Mesenteric fat pad (tissue), 1 donor: Measurements from ENCODE around the gene ASB5. TPM values are rescaled to one million over a fixed set of nuclear protein-coding genes. Genes with fewer than 3 reads are reported as not detected.
"Not testable (repeated sequence)": the region's sequence is repeated elsewhere in the genome, so short reads cannot be mapped to it uniquely, and the experiment has no call there.

Experiments
- DNase-seq: peaks from one replicate; pipeline ENCODE4 v3.0.0-alpha.2; 2020; ENCODE audit warnings: low spot score
- long read RNA-seq: library from polyadenylated mRNA; unstranded; transcript quantifications from one replicate; pipeline ENCODE4 v2.0.0, GENCODE V29; 2020
- total RNA-seq: library from RNA; stranded (reverse); fragmentation: NEBNext Ultra II Directional; extraction: Animal tissue kit (Norgen Biotek cat#: 25700); gene quantifications from one replicate; pipeline ENCODE4 v1.2.1, GENCODE V29; 2021
- donor health status: DM: yes; HTN: yes; CAD: no.

The ASB5 gene, protein sequence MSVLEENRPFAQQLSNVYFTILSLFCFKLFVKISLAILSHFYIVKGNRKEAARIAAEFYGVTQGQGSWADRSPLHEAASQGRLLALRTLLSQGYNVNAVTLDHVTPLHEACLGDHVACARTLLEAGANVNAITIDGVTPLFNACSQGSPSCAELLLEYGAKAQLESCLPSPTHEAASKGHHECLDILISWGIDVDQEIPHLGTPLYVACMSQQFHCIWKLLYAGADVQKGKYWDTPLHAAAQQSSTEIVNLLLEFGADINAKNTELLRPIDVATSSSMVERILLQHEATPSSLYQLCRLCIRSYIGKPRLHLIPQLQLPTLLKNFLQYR
- not detected for total RNA-seq
- long read RNA-seq: 0 reads

GRCh38 chr4:176268963-176269362 is at the start of gene ASB5:
Gene ASB5, minus strand, starts transcription at chr4:176269222. Its CDS starts 114 bp downstream, at chr4:176269108.
- DNase-seq: no peak

DNA sequence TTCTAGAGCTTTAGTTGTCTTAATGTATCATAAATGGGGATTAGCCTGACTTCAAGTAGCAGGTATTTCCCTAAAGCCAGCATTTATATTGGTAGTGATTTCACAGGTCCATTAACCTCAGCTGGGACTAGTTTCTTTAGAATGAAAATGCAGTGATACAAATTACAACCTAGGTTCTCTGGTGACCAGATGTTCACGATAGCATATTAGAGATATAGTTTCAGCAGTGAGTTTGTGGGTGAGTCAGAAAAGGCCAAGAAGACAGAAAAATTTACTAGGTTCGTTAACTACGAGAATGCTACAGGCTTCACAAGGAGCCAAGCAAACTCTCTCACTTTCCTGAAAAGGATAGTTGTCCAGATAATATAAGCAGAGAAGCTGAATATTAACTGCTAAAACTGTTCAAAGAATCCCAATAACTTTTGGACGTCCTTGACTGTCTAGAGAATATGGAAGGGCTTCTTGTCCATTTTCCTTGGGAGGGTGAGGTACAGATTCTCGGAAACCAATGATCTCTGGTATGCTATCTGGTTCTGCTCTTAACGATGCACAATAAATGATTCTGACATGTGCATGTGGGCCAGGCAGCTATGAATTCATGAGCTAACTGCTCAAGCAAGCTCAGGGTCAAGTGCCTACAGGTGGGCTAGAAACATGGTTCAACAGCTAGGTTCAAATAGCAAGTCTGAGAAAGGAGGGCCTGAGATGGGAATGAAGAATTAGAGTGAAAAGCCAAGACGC is 44.7 kb upstream of the ASB5 start:
- DNase-seq: no peak

GRCh38 chr4:176309772-176310171 is 40.8 kb upstream of the ASB5 start:
- DNase-seq: no peak

DNA sequence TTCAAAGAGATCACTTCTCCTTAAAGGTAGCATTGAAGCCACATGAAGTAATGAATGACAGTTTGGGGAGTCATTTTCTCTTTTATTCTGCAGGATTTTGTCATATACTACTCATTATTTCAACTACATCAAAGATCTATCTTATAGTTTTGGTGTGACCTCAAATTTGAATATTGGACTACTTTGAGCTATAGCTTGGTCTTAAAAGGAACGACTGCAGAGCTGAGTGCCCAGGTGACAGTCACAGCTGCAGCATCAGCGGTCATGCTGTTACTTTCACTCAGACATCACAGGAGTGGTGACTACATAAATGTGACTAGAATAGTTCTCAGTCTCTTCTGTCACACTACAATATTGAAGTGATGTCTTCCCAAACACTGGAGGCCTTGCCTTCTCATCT is 40.0 kb upstream of the ASB5 start:
- DNase-seq: no peak

DNA sequence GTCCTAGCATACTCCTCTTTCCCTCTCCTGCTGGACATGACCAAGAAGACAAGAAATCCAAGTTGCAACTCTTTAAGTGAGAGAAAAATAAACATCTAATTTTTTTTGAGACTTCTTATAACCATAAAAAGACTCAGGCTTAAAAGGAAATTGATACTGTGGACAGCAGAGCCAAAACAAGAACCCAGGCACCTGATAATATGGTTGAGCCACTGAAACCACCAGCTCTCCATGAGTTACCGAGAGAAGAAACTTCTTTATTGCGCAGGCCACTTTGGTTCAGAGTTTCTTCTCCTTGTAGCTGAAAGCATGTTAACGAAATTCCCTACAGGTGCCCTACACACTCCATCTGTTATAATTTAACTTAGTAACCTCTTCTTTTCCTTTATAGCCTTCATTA is 39.4 kb upstream of the ASB5 start:
- no peak for DNase-seq

DNA sequence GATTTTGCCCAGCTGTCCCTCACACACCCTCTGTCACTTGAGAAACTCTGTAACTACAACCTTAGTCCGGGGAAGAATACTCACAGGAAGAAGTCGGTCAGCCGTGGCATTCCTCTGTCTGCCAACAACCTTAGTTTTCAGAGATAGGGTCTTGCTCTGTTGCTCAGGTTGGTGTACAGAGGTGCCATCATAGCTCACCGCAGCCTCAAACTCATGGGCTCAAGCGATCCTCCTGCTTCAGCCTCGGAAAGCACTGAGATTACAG is 38.6 kb upstream of the ASB5 start:
- DNase-seq: no peak

DNA sequence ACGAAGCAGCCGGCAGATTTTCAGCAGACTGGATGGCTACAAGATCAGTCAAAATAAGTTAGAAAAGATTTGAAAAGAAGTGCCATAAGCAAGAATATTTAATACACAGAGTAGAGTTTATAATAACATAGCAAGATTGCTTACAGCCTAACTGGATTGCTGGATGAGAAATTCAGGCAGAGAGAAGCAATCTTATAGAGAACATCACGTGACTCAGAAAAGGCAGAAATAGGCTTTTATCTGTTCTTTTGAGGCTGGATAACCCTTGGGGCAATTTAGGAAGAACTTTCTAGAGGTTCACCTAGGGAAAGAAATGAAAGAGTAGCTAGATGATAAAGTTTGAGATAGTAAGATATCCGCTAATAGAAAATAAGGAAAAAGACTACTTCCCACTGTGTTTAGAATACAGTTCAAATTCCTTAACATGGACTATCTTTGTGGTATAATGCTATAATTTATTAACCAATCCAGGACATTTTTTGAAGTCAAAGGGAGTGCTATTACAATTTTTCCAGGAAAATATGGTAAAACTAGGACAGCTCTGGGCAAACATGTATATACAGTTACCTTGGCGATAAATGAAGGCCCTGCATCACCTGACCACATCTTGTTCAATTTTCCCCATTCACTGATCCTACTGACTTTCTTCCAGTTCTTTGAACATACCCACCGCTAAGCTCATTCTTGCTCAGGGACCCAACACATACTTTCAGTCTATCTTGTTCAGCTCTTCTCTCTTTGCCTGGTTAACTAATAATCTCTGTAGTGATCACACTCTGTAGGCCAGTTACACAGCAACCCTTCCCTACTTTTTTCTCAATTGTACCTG is 38.0 kb upstream of the ASB5 start:
- no peak for DNase-seq

- no peak for DNase-seq
These were observed 34.9 kb upstream of the ASB5 start for GRCh38 chr4:176303938-176304337.

DNA sequence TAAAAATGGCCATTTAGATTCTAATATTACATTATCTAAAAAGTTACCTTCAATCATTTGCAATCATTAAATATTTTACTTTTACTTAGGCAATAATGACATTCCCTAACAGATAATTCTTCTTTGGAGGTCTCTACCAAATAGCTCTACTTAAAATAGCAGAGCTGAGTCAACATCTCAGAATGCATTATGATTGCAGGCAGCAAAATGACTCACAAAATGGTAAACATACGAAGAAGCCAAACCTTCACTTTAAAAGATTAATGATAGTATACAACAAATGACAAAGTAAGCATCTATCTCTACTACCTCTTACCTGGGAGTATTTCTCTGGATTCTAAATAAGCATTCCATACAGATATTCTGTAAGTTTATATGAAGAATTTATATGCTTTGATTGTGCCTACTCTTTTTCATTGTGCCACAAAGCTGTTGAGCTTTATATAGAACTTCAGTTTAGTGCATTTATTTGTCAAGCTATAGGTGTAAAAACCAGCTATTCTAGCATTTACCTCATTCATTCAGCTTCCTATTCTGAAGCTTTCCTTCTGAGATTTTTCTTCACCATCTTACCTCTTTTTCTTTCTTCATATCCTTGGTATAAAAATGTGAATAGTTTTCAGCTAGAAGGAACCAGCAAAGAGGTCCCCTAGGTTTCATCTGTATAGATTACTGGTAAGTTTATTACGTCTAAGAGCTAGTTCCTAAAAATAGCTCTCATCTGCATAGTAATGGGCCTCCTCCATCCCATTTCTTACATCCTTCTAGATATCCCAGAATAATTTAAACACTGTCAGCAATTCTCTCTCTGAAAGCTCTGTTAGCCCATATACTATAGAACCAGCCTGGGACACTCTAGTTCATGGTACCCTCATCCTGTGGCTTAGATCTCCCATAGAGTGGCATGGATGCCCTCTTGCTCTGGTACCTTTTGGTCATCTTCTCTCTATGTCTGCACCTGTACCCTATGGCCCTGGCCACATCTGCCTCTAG is 33.6 kb upstream of the ASB5 start:
- DNase-seq: no peak

DNA sequence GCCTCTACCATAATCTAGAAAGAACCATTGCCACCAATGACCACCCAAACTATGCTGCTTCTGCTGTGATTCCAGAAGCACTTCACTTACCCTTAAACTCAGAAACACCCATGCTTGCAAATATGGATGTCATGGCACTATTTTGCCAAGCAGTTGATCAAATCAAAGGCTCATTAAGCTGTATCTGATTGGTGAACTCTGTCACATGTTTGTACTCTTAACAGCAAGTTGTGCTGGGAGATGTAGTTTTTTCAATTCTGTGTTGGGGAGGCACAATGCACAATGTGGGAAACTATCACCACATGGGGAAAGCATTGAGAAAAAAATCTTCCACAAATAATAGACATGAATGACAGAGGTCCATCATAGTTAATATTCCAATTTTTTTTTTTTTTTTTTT is 31.5 kb upstream of the ASB5 start:
- no peak for DNase-seq

DNA sequence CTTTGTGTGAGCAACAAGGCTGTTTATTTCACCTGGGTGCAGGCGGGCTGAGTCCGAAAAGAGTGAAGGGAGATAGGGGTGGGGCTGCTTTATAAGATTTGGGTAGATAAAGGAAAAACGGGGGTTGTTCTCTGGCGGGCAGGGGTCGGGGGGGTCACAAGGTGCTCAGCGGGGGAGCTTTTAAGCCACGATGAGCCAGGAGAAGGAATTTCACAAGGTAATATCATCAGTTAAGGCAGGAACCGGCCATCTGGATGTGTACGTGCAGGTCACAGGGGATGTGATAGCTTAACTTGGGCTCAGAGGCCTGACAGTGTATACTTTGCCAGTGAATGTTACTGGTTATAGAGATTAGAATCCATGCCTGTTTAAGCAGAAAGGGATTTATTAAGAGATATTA is 31.0 kb upstream of the ASB5 start:
- no peak for DNase-seq

GRCh38 chr4:176298664-176299063 is 29.6 kb upstream of the ASB5 start:
- DNase-seq: no peak

- not testable (repeated sequence) for DNase-seq
These were observed 26.9 kb upstream of the ASB5 start for GRCh38 chr4:176295907-176296306.

GRCh38 chr4:176293660-176294059 is 24.6 kb upstream of the ASB5 start:
- DNase-seq: no peak

- DNase-seq: no peak
These were observed 23.9 kb upstream of the ASB5 start for GRCh38 chr4:176292920-176293319.

- no peak for DNase-seq
These were observed 22.7 kb upstream of the ASB5 start for GRCh38 chr4:176291748-176292147.

- DNase-seq: no peak
These were observed 21.5 kb upstream of the ASB5 start for GRCh38 chr4:176290520-176290919.

DNA sequence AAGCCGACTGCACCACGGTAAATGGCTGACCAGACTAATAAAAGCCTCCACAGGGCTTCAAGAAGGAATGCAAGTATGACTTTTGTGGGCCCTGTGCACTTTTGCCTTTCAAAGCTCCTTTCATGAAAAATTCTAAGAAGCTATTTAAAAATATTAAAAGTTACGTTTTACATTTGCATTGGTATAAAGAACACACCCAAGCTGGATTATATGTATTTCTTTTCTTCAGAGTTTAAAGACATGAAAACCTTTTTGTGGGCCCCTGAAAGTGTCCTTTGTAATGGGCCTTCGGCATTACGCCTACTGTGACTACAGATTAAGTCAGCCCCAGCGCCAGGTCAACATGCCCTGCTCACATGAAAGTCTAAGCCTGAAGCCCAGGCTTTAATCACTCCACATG is 20.5 kb upstream of the ASB5 start:
- DNase-seq: no peak

GRCh38 chr4:176288020-176288419 is 19.0 kb upstream of the ASB5 start:
- DNase-seq: no peak

- no peak for DNase-seq
These were observed 18.5 kb upstream of the ASB5 start for GRCh38 chr4:176287546-176287945.

- DNase-seq: no peak
These were observed 17.7 kb upstream of the ASB5 start for GRCh38 chr4:176286728-176287127.
